Stimulated activated CD8-positive, alpha-beta memory T cell treated with anti-CD3 and anti-CD28 coated beads, Interleukin-7, amount 100 ng/mL, for 4 hours (primary cell): ENCODE data around the gene TRIM56.

Source experiments
- DNase-seq, 2 donors: peaks; one replicate each; pipeline ENCODE4 v3.0.0-alpha.2; 2020; ENCODE audit warnings: low read depth in 2 of 2

The TRIM56 gene

DNA sequence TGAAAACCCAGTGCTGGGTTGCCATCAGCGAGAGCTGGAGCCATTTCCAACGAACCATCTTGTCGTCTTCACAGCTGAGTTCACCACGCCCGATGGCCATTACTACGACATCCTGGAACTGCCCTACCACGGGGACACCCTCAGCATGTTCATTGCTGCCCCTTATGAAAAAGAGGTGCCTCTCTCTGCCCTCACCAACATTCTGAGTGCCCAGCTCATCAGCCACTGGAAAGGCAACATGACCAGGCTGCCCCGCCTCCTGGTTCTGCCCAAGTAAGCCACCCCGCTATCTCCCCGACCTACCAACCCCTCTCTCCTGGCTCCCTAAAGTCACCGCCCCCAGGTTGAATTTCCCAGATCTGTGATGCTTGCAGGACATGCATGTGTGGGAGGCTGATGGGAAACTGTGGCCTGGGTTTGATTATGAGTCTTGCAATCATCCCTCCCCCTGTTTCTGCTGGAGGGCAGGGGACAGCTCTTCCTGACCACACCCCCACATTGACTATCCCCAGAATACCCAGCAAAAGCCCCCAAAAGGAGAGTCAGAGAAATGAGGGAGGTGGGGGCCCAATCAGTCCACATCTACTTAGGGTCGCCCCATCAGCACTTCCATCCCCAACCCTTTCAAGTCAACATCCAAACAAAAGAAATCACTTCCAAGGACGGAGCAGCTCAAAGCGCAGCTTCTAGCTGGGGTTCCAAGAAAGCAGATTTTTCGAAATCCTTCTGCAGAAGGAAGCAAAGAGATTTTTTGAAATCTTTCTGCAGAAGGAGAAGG lies 48.5 kb downstream of the TRIM56 start:
- DNase-seq = no peak

DNA sequence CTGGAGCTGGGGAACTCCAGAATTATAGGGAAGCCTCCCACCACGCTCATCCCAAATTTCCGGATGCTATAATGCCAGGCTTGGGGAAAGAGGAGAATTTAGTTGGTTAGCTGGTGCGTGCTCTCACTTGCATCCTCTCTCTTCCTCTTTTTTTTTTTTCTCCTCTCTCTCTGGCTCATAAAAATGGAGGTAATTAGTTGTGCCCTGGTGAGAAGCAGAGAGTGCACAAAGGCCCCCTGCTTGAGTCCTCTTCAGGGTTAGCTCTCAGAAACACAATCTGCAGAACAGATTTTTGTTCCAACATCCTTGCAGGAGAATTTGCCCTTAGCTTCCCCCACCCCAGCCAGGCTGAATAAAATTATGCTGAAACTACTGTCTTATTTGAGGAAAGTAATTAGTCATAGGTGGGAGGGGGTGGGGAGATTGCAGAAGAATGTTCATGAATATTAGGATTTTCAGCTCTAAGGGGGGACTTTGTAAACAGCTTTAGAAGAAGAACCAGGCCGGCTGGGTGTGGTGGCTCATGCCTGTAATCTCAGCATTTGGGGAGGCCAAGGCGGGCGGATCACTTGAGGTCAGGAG lies 49.2 kb downstream of the TRIM56 start:
- DNase-seq = no peak

DNA sequence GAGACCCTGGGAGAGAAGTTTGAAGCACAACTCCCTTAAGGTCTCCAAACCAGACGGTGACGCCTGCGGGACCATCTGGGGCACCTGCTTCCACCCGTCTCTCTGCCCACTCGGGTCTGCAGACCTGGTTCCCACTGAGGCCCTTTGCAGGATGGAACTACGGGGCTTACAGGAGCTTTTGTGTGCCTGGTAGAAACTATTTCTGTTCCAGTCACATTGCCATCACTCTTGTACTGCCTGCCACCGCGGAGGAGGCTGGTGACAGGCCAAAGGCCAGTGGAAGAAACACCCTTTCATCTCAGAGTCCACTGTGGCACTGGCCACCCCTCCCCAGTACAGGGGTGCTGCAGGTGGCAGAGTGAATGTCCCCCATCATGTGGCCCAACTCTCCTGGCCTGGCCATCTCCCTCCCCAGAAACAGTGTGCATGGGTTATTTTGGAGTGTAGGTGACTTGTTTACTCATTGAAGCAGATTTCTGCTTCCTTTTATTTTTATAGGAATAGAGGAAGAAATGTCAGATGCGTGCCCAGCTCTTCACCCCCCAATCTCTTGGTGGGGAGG lies 52.5 kb downstream of the TRIM56 start:
- DNase-seq = no peak

DNA sequence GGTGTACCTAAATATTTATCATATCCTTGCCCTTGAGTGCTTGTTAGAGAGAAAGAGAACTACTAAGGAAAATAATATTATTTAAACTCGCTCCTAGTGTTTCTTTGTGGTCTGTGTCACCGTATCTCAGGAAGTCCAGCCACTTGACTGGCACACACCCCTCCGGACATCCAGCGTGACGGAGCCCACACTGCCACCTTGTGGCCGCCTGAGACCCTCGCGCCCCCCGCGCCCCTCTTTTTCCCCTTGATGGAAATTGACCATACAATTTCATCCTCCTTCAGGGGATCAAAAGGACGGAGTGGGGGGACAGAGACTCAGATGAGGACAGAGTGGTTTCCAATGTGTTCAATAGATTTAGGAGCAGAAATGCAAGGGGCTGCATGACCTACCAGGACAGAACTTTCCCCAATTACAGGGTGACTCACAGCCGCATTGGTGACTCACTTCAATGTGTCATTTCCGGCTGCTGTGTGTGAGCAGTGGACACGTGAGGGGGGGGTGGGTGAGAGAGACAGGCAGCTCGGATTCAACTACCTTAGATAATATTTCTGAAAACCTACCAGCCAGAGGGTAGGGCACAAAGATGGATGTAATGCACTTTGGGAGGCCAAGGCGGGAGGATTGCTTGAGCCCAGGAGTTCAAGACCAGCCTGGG lies 53.1 kb downstream of the TRIM56 start:
- peak; percentile 86 to 93 for DNase-seq

DNA sequence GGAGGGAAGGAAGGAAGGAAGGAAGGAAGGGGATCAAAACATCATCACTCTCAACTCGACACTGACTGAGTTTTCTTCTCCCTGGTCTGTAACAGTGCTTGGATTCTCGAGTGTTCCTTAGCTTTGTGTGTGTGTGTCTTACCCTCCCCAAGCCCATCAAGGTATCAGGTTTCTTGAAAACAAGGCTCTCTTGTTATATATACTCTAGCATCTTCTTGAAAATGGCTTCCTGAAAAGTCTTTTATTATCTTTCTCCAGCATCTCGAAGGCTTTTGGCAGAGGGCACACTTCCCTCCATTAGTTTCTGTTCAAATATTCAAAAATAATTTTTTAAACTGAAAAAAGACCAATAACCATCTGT lies 55.0 kb downstream of the TRIM56 start:
- no peak for DNase-seq

DNA sequence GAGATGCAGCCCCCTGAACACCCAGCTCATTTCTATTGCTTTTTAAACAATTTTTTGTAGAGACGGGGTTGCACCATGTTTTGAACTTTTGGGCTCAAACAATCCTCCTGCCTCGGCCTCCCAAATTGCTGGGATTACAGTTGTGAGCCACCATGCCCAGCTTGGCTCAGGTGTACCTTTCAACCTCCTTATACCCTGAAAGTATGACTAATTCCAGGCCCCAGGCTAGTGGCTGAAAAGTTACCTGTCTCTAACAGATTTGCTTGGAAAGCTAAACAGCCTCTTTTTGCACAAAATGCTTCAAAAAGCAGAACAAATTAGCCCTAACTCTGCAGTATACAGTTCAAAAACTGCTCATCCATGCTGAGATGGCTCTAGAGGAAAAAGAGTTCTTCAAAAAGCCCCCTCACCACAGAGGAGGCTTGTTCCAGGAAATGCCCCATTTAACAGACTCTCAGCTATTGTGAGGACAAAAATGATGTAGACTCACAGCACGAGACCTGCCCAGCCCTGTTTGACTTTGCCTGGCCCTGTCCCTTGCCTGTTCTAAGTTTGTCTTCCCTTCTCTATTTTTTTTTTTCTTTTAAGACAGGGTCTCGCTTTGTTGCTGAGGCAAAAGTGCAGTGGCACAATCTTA lies 55.6 kb downstream of the TRIM56 start:
- DNase-seq = no peak
